Stimulated activated CD4-positive, alpha-beta T cell treated with anti-CD3 and anti-CD28 coated beads, Interleukin-12 subunit alpha, Interleukin-12 subunit beta, amount 100 ng/mL, for 24 hours (primary cell): Measurements from ENCODE around the gene SSH2.
"Not testable (repeated sequence)": the region's sequence is repeated elsewhere in the genome, so short reads cannot be mapped to it uniquely, and the experiment has no call there.

Source experiments
- DNase-seq, 2 experiments: peaks; one replicate each; pipeline ENCODE4 v3.0.0-alpha.2; 2020; ENCODE audit warnings: low read depth in 2 of 2

Gene SSH2

DNA sequence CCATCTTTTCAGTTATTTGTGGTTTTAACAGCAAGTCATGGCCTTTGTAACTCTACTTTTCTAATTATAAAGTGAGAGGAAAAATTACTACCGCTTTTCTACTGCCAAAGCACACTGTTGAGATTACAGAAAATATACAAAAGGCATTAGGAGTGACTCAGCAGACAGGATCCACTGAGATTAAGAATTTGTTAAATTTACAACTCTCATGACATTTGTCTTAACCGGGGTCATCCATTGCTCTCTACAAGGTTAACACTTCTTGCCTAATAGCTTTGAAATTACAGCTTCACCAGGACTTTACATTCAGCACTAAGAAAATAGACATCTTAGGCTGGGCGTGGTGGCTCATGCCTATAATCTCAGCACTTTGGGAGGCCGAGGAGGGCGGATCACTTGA is 93.4 kb downstream of the SSH2 start:
- no peak for DNase-seq

DNA sequence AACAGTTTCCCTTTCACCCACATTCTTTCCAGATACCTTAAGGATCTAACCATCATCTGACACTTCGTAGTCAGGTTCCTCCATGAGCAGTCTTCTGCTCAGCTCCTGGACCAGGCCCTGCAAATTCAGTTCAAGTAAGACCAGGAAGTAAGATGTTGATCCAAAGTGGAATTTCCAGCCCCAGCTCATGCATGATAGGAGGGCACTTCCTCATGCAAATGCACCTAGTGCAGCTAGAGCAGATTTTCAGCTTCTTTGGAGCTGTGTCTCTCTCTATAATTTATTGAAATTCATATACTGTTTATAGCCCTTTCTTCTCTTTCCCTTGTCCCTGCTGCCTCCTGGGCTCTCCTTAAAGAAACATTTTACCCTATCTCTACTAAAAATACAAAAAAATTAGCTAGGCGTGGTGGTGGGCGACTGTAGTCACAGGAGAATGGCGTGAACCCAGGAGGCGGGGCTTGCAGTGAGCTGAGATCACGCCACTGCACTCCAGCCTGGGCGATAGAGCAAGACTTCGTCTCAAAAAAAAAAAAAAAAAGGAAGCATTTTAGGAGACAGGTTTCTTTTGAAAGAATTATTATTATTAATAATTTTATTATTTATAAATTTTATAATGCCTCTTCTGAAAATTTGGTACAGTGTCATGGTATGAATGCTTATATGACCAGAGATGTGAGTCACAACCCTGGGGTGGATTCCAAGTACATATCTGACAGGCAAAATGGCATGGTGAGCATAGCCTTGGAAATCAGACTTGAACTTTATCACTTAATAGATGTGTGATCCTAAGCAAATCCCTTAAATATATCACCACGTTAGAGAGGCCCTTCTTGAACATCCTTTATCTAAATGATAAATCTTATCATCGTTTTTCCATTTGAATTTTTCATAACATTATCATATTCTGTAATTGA is 94.3 kb downstream of the SSH2 start:
- no peak for DNase-seq

DNA sequence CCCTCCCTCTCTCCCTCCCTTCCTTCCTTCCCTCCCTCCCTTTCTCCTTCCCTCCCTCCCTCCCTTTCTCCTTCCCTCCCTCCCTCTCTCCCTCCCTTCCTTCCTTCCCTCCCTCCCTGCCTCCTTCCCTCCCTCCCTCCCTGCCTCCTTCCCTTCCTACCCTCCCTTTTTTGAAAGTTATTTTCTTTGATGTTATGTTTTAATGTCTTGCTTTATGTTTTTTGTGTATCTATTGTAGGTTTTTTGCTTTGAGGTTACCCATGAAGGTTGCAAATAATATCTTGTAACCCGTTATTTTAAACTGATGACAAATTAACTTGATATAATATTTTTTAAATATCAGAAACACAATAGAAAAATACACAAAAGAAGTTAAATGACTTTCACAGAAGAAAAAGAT is 96.2 kb downstream of the SSH2 start:
- no peak for DNase-seq

DNA sequence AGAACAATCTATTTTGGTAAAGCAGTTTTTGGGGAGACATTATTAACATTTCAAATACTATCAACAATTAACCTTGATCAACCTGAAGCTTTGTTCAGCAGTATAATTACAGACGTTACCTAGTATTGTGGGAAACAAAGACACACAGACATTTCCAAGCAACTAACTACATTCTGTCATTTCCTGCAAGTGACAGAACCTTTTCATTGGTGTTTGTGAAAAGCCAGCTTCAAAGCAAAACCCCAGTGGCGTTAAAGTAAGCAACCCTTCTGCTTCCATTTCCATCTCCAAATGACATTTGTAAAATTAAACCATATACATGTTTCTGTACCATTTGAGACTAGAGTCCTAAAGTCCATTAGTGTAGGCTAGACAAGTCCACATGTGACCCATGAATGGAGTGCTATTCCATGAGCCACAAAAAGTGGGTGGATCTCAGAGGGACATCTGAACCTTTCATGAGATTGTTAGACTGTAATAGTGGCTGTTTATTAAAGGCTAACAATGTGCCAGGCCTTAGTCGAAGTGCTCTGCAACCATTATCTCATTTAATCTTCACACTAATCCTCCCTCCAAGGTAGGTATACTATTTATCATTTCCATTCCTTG is 101.2 kb downstream of the SSH2 start:
- DNase-seq: no peak

DNA sequence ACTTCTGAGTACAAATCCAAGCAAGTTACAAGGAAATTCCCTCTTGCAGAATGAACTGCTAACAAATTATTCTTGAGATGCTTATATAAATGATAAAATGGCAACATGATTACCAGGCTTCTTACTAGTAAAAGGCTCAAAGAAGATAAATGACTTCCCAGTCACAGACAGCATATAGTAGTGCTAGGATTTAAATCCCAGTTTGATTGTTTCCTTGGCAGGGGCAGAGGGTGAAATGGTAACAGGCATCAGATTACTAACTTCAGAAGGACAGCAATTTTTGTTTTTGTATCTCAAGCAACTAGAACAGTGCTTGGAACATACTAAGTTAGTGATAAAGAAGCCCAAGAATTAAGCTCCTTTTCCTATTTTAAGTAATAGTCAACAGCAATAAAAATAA is 102.8 kb downstream of the SSH2 start:
- no peak for DNase-seq

DNA sequence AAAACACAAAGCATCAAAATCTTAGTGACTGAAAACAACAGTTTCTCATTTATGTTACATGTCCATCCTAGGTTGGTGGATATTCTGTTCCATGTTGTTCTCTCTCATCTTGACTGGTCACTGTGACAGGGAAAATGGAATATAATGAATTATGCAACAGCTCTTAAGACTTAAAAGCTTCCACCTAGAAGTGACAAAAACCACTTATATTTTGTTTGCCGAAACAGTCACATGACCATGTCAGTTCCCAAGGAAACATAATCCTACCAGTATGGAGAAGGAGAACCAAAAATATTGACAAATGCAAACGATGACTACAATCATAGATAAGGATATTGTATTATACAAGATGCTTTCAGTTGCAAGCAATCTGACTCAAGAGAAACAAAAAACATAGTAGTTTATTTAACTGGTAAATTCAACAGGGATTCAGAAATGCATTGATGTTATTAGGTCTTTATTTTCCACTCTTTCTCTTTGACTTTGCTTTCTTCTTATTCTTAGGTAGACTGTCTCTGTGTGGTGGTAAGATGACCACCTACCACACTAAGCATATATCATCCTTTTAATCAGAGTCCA is 103.8 kb downstream of the SSH2 start:
- DNase-seq: no peak

DNA sequence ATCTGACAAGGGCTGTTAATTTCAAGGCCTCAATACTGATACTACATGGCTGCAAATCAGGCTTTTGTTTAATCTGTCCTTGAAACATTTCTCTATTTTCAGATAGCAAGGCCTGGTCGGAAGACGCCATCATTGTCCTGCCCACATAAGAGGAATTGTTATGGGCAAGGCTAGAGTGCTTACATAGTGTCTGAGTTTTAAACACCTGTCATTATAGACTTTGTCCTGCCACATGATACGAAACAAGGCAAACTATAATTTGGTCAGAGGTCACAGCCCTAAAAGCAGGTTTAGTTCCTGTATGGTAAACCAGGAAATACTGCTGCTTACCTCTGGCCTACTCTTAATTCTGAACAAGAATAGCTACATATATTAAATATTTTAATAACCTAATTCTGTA is 104.4 kb downstream of the SSH2 start:
- no peak for DNase-seq

DNA sequence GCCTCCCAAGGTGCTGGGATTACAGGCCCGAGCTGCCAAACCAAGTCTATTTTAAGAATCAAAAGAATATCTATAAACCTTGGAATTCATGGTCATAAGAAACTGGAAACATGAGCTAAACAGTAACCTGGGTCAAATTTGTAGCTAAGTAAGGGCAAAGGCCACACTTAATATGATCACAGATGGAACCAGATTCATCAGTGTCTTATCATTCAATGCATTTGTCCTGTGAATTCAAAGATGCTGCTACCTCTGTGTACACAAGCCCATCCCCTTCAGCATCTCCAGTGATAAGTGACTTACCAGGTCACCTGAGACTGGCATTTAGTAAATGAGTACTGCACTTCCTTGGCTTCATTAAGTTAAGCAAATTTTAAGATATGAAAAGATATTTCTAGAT is 108.1 kb downstream of the SSH2 start:
- no peak for DNase-seq

DNA sequence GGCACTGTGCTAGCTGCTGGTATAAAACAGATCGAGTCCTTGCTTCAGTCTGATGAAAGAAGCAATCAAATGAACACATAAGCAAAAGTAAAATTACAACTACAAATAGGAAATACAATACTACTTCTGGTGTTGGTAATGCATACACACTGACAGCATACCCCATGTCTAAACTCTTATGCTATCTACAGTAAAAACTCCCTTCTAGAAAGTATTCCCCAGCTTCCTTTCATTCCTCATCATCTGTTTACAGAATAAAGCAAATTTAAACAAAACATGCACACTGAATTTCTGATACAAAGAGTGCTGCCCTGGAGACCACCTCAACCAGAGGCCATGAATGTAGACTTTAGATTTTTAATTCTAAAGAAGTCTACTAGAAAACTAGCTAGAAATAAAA is 109.6 kb downstream of the SSH2 start:
- no peak for DNase-seq

DNA sequence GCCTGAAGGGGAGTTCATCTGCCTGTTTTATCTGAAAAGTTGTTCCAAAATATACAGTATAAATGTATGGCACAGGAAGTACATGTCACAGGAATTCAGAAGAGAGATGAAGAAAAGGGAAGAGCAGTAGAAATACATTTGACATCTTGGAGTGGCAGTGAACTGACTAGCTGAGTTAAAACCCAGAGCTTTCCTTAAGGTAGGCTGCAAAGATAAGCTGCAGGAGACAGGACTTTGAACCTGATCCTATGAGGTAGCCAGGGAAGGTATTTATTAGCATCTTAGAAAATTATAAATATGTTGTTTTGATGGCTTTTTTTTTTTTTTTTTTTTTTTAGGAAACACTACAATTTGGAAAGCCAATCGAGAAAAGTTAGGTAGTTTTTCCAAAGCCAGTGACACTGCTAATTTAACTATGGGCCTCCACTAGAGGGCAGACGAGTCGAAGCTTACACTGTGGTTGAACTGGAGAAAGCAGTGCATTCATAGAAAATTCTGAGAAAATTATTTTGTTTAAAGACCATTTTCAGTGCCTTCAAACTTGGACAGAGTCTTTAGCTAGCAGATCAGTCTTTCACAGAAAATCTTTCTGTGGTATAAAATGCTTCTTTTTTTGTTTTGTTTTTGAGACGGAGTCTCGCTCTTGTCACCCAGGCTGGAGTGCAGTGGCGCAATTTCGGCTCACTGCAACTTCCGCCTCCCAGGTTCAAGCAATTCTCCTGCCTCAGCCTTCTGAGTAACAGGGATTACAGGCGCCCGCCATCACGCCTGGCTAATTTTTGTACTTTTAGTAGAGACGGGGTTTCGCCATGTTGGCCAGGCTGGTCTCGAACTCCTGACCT is 122.3 kb downstream of the SSH2 start:
- peak; percentile 30 to 60 for DNase-seq

DNA sequence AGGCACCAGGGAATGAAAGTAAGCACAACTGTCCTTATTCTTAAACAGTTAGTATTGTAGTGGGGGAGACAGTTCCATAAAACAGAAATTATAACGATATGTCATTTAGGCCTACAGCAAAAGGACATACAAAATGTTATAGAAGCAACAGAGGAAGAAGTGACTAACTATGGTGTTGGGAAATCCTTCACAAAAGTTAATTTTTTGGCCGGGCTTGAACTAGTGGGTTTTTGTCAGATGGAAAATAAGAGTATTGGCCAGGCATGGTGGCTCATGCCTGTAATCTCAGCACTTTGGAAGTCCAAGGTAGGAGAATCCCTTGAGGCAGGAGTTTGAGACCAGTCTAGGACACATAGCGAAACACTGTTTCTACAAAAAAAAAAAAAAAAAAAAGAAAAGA is 127.8 kb downstream of the SSH2 start:
- DNase-seq: no peak

DNA sequence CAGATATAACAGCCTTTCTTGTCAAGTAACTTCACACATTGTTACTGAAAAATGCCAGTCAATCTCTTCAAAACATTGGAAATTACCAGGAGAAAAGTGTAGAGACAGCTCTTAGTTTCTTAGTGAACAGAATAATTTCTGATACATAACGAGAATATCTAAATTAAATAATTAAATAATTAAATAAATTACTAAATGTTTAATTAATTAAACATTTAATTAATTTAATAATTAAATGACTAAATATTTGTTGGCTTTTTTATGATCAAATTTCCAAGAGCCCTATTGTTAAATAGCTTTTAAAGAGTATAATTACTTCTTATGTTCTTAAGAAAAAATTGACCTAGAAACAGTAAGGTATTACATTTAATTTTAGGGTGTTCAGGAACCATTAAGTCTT is 129.6 kb downstream of the SSH2 start:
- no peak for DNase-seq

DNA sequence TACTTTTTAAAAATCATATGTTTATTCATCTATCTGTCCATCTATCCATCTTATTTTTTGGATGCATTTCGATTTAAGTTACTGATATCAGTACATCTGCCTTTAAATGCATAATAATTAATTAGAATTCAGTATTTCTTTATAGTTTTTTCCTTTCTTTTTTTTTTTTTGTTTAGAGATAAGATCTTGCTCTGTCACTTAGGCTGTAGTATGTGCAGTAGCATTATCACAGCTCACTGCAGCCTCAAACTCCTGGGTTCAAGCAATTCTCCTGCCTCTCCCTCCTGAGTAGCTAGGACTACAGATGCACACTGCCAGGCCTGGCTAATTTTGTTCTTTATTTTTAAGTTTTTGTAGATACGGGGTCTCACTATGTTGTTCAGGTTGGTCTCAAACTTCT is 133.4 kb downstream of the SSH2 start:
- no peak for DNase-seq

DNA sequence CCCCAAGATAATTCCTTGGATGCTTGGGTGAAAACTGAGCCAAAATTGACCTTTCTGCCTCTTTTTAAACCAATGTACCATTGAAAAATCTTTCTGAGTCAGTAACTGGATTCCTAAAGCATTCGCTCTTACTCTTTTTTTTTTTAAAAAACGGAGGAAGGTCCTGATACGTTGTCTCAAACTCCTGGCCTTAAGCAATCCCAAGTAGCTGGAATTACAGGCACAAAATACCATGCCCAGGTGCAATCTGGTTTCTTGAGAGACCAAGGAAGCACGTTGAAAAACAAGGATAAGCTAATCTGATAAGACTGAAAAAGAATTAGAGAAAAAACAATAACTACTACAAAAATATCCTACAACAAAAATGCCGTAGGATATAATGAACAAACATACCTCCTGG is 136.5 kb downstream of the SSH2 start:
- no peak for DNase-seq

DNA sequence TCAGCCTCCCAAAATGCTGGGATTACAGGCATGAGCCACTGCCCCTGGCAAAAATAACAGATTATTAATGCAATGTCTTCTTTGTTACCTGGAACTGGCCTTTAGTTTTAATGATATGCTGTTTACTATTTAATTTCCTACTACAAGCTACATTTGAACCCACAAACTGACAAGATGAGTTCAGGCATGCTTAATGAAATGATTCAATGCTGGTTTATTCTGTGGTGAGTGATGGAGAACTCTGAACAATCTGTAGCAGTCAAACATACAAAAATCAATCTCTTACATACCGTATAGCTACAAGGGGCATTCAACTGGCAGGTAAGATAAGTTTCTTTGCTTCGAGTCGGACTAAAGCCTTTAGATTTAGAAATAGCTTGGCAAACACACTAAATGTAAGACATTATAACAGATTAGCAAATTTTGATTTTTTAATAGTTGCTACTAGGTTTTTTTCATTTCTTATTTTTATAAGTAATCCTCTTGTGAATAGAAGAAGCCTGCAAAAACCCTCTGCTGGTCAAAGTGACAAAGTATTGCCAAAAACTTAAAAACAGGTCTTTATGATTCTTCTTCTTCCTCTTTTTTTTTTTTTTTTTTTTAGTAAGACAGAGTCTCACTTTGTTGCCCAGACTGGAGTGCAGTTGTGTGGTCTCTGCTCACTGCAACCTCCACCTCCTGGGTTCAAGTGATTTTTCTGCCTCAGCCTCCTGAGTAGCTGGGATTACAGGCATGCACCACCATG is 138.5 kb downstream of the SSH2 start:
- no peak for DNase-seq

DNA sequence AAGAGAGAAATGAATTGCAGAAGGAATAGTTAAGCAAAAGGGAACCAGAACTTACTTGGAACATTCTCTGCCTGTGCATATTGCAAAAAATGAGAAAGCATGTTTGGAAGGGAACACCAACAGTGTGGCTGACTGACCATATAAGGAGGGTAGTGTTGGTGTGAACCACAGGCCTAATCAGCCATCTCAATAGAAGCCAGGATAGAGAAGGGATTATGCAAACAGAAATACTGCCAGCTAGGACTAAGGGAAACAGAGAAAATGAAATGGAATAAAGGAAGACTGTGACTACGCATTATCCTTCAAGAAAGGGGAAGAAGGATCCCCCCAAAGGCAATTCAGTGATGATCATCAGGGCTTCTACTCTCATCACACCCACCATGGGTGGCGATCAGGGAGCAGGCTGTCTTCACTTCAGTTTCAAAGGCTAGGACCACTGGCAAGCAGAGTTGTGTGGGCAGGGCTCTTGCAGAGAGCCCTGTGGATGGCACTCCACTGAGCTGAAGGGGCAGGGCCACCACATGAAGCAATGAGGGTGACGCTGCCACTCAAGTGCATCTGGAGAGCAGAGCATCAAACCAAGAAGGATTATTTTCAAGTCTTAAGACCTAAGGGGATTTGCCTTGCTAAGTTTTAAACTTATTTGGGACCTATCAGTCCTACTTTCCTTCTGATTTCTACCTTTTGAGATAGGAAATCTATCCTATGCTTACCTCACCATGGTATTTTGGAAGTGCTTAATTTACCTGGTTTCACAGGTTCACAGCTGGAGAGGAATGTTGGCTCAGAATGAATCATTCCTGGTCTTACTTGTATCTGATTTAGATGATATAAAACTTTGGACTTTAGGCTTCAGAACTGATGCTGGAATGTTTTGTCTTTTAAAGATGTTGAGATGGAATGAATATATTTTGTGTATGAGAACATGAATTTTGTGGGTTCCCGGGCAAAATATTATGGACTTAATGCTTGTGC is 140.5 kb downstream of the SSH2 start:
- no peak for DNase-seq

DNA sequence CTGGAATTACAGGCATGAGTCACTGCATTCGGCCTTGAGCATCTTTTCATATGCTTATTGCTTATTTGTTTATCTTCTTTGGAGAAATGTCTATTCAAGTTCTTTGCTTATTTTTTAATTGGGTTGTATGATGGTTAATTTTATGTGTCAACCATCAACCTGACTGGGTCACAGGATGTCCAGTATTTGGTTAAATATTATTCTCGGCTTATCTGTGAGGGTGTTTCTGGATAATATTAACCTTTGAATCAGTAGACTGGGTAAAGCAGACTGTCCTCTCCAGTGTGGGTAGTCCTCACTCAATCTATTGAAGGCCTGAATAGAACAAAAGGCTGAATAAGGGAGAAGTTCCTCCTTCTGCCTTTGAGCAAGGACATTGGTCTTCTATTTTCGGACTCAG is 142.0 kb downstream of the SSH2 start:
- no peak for DNase-seq

DNA sequence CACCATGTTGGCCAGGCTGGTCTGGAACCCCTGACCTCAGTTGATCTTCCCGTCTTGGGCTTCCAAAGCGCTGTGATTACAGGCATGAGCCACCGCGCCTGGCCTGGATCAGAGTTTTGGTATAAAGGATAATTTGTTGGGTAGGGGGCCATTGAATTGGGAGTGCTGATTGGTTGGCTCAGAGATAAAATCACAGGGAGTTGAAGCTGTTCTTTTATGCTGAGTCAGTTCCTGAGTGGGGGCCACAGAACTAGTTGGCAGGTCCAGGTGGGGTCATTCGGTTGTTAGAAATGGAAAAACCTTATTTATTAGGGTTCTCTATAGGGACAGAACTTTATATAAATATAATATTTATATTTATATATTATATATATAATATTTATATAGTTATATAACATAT is 147.1 kb downstream of the SSH2 start:
- no peak for DNase-seq

DNA sequence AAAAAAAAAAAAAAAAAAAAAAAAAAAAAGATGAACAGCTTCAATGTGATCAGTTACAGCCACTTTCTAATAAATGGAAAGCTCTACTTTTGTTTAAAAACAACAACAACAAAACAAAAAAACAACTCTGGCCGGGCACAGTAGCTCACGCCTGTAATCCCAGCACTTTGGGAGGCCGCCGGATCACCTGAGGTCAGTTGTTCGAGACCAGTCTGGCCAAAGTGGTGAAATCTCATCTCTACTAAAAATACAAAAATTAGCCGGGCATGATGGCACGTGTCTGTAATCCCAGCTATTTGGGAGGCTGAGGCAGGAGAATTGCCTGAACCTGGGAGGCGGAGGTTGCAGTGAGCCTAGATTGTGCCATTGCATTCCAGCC is 150.2 kb downstream of the SSH2 start:
- not testable (repeated sequence) for DNase-seq
